Astrocyte (in vitro differentiated cells and primary cell): ENCODE results near the gene PHAF1.

Experiments
- EZH2 ChIP-seq: IDR thresholded peaks from 2 replicates; pipeline ENCODE4 v1.6.1; 2012; ENCODE audit warnings: mild to moderate bottlenecking, low read length, inconsistent platforms; ENCODE audit not compliant: insufficient read depth
- TF ChIP-seq, protein P1 (sequence below): IDR thresholded peaks from 2 replicates; pipeline ENCODE4 v1.5.1; 2011; ENCODE audit warnings: low read depth, mild to moderate bottlenecking, inconsistent platforms, low read length, moderate library complexity; ENCODE audit not compliant: insufficient read depth

DNA sequence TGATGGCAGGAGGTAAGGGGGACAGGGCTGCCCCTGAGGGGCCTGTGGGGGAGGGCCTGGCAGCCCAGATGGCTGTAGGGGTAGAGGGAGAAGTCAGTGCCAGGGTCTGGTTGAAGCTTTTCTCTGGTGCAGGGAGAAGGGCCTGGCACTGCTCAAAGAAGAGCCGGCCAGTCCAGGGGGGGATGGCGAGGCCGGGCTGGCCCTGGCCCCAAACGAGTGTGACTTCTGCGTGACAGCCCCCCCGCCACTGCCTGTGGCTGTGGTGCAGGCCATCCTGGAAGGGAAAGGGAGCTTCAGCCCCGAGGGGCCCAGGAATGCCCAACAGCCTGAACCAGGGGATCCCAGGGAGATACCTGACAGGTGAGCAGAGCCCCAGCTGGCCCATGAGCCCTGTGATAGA, 57.8 kb downstream of the PHAF1 start:
- TF ChIP-seq, protein P1, sequence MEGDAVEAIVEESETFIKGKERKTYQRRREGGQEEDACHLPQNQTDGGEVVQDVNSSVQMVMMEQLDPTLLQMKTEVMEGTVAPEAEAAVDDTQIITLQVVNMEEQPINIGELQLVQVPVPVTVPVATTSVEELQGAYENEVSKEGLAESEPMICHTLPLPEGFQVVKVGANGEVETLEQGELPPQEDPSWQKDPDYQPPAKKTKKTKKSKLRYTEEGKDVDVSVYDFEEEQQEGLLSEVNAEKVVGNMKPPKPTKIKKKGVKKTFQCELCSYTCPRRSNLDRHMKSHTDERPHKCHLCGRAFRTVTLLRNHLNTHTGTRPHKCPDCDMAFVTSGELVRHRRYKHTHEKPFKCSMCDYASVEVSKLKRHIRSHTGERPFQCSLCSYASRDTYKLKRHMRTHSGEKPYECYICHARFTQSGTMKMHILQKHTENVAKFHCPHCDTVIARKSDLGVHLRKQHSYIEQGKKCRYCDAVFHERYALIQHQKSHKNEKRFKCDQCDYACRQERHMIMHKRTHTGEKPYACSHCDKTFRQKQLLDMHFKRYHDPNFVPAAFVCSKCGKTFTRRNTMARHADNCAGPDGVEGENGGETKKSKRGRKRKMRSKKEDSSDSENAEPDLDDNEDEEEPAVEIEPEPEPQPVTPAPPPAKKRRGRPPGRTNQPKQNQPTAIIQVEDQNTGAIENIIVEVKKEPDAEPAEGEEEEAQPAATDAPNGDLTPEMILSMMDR, result no peak
- no peak for TF ChIP-seq EZH2
